Measurements from ENCODE around the gene PPM1B.

GRCh38 chr2:44244135-44244871 lies 75.6 kb downstream of the PPM1B start:
- TF ChIP-seq GATA2 (IDR thresholded peaks at IDR 0.05; ENCODE audit: low read depth, low read length) (peak; percentile 44; the same call in 1 of the 2 replicates), GATA3 (IDR thresholded peaks at IDR 0.05; ENCODE audit: low read depth, low read length) (0 out of 2 replicates have a peak, but pooled peaks have one; percentile 24)

Data from SH-SY5Y (cell line).